CD14-positive monocyte (primary cell): ENCODE measurements around the gene CAPN8. TPM values are rescaled to one million over a fixed set of nuclear protein-coding genes. Genes with fewer than 3 reads are reported as not detected.

Experiments
- DNase-seq, 3 donors: peaks; one replicate each; pipeline ENCODE4 v3.0.0-alpha.2; 2011 to 2022
- H2AFZ ChIP-seq: 2 replicates; pipeline ENCODE4 v1.6.0; 2012; ENCODE audit warnings: mild to moderate bottlenecking, low read depth, low read length, inconsistent platforms; ENCODE audit not compliant: insufficient read depth, poor library complexity, severe bottlenecking
- H3K27ac ChIP-seq, 2 donors: 1 replicate in 1 of 2; 2 replicates in 1 of 2; pipeline ENCODE4 v1.5.1; 2012 to 2013; ENCODE audit warnings: low read length in 2 of 2, control low read depth in 1 of 2, inconsistent platforms in 1 of 2, low read depth in 1 of 2, mild to moderate bottlenecking in 1 of 2
- H3K27me3 ChIP-seq, 2 donors: one replicate each; pipeline versions ENCODE4 v1.6.0 to v1.6.1; 2011 to 2013; ENCODE audit warnings: low read length in 2 of 2; ENCODE audit not compliant: control insufficient read depth in 2 of 2, insufficient read depth in 2 of 2
- H3K36me3 ChIP-seq, 2 donors: replicated peaks in 1 of 2; 1 replicate in 1 of 2; 2 replicates in 1 of 2; pipeline versions ENCODE4 v1.5.1 to v1.6.1; 2012 to 2013; ENCODE audit warnings: low read length in 2 of 2, control low read depth in 1 of 2, inconsistent platforms in 1 of 2, mild to moderate bottlenecking in 1 of 2; ENCODE audit not compliant: insufficient read depth in 2 of 2, control insufficient read depth in 1 of 2
- H3K4me1 ChIP-seq, 2 donors: 1 replicate in 1 of 2; 2 replicates in 1 of 2; pipeline versions ENCODE4 v1.5.1 to v1.6.1; 2012 to 2013; ENCODE audit warnings: low read length in 2 of 2, control low read depth in 1 of 2, inconsistent platforms in 1 of 2, mild to moderate bottlenecking in 1 of 2, moderate library complexity in 1 of 2; ENCODE audit not compliant: insufficient read depth in 2 of 2, control insufficient read depth in 1 of 2
- H3K4me2 ChIP-seq: replicated peaks from 2 replicates; pipeline ENCODE3; 2012; ENCODE audit warnings: low read length, moderate library complexity, mild to moderate bottlenecking; ENCODE audit not compliant: poor library complexity, severe bottlenecking; ENCODE audit errors: extremely low read depth
- H3K4me3 ChIP-seq, 3 experiments: fragments of 200-600 bp in 1 of 3; sonication (generic) in 1 of 3; replicated peaks in 1 of 3; 1 replicate in 2 of 3; 2 replicates in 1 of 3; pipeline ENCODE4 v1.5.1; 2011 to 2013; ENCODE audit warnings: low read length in 3 of 3, mild to moderate bottlenecking in 3 of 3, control low read depth in 2 of 3, low read depth in 2 of 3, inconsistent platforms in 1 of 3, moderate library complexity in 1 of 3
- H3K79me2 ChIP-seq: 2 replicates; pipeline ENCODE4 v1.6.0; 2012; ENCODE audit warnings: mild to moderate bottlenecking, control low read depth, inconsistent platforms, low read length, moderate library complexity; ENCODE audit not compliant: insufficient read depth
- H3K9ac ChIP-seq: 2 replicates; pipeline ENCODE4 v1.6.0; 2017; ENCODE audit warnings: low read length, mild to moderate bottlenecking; ENCODE audit not compliant: insufficient read depth, poor library complexity, severe bottlenecking
- H3K9me3 ChIP-seq, 2 donors: replicated peaks in 1 of 2; 1 replicate in 1 of 2; 2 replicates in 1 of 2; pipeline versions ENCODE4 v1.5.1 to v1.6.1; 2012 to 2013; ENCODE audit warnings: low read length in 2 of 2, control low read depth in 1 of 2; ENCODE audit not compliant: control insufficient read depth in 1 of 2, insufficient read depth in 1 of 2
- H4K20me1 ChIP-seq: 2 replicates; pipeline ENCODE4 v1.6.0; 2012; ENCODE audit warnings: mild to moderate bottlenecking, low read length, control low read depth, moderate library complexity; ENCODE audit not compliant: insufficient read depth
- H3K27ac Mint-ChIP-seq, 7 donors: one replicate each; pipeline ENCODE4 v1.8.0; 2020; ENCODE audit warnings: mild to moderate bottlenecking in 7 of 7, mixed read lengths in 7 of 7, moderate library complexity in 6 of 7, inconsistent platforms in 2 of 7
- H3K27me3 Mint-ChIP-seq, 3 donors: one replicate each; pipeline ENCODE4 v1.8.0; 2021 to 2022; ENCODE audit warnings: low read depth in 3 of 3, mild to moderate bottlenecking in 3 of 3, mixed read lengths in 3 of 3, moderate library complexity in 3 of 3, inconsistent platforms in 1 of 3
- H3K36me3 Mint-ChIP-seq, 2 donors: one replicate each; pipeline ENCODE4 v1.8.0; 2020; ENCODE audit warnings: mixed read lengths in 2 of 2, inconsistent platforms in 1 of 2, mild to moderate bottlenecking in 1 of 2
- H3K4me1 Mint-ChIP-seq: one replicate; pipeline ENCODE4 v1.8.0; 2020; ENCODE audit warnings: mild to moderate bottlenecking, mixed read lengths
- H3K4me3 Mint-ChIP-seq, 2 donors: one replicate each; pipeline ENCODE4 v1.8.0; 2020; ENCODE audit warnings: mild to moderate bottlenecking in 2 of 2, mixed read lengths in 2 of 2, moderate library complexity in 1 of 2
- H3K9me3 Mint-ChIP-seq, 7 donors: one replicate each; pipeline ENCODE4 v1.8.0; 2020 to 2022; ENCODE audit warnings: mixed read lengths in 7 of 7, mild to moderate bottlenecking in 6 of 7, moderate library complexity in 6 of 7, inconsistent platforms in 2 of 7
- CTCF ChIP-seq: fragments of 200-600 bp; IDR thresholded peaks from one replicate; pipeline ENCODE4 v1.8.0; 2022; ENCODE audit warnings: antibody characterized with exemption, mild to moderate bottlenecking
- WGBS: methylation state at CpG from one replicate; pipeline ENCODE4 v1.1.5; 2013; ENCODE audit warnings: missing lambda C conversion rate; ENCODE audit not compliant: insufficient coverage; 5-methylcytosine and 5-hydroxymethylcytosine counted together
- intact Hi-C, 2 donors: fragments of 100-400 bp; cut with micrococcal nuclease; formaldehyde crosslinking; loops; one replicate each; pipeline versions ENCODE4 v1.15.0 to v1.15.1; 2023
- polyA plus RNA-seq, 3 donors: library from polyadenylated mRNA; depleted of rRNA in 1 of 3; unstranded in 2 of 3; stranded (reverse) in 1 of 3; fragments of 300-500 nt in 2 of 3; fragments of >200 nt in 1 of 3; fragmentation: Illumina TruSeq in 2 of 3; gene quantifications; 1 replicate in 2 of 3; 2 replicates in 1 of 3; pipeline ENCODE4 v1.2.3, GENCODE V29; 2012 to 2021

The CAPN8 gene
- polyA plus RNA-seq, 3 donors: 0.40 TPM; not detected in 2

DNA sequence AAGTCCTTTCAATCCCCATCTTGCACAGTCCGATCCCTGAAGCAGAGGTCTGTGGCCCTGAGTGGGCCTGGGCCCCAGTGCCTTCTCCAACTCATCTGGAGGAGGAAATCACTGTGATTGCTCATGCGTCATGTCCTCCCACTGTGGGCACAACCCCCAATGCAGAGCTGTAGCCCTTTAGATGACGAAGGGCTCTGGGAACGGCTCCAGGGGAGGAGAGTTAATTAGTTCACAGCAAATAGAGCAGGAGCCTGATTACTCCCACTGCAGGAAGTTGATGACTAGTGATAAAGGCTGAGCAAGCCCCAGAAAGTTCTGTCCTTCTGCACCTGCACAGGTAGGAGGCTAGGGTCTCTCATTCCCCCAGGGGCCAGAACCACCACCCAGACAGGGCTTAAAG, 160.8 kb downstream of the CAPN8 start:
- intact Hi-C loops: no loop called here
- H3K9ac ChIP-seq: no peak overlapping the region
- H3K27ac ChIP-seq: no peak overlapping the region
- DNase-seq: no peak
- H3K27me3 Mint-ChIP-seq: peaks cover 3 to 6% (median 5%) of the 10 kb centered on the region in 3 donors
- TF ChIP-seq CTCF: no peak
- no peak overlapping the region for H3K4me3 Mint-ChIP-seq
- no peak overlapping the region for H3K4me2 ChIP-seq
- no peaks in the 10 kb centered on the region for H3K36me3 ChIP-seq
- no peaks in the 10 kb centered on the region for H3K36me3 Mint-ChIP-seq
- H3K9me3 Mint-ChIP-seq: peaks cover 0 to 3% (median 2%) of the 10 kb centered on the region in 7 donors
- H3K27me3 ChIP-seq: no peaks in the 10 kb centered on the region
- H3K79me2 ChIP-seq: no peaks in the 10 kb centered on the region
- no peaks in the 10 kb centered on the region for H3K4me1 Mint-ChIP-seq
- no peaks in the 10 kb centered on the region for H3K4me1 ChIP-seq
- H4K20me1 ChIP-seq: no peaks in the 10 kb centered on the region
- H3K27ac Mint-ChIP-seq: no peak overlapping the region
- H3K4me3 ChIP-seq: no peak overlapping the region
- H3K9me3 ChIP-seq: no peaks in the 10 kb centered on the region
- H2AFZ ChIP-seq: no peak overlapping the region
- WGBS: 71% methylated on average over 1 of the region's 4 CpGs

DNA sequence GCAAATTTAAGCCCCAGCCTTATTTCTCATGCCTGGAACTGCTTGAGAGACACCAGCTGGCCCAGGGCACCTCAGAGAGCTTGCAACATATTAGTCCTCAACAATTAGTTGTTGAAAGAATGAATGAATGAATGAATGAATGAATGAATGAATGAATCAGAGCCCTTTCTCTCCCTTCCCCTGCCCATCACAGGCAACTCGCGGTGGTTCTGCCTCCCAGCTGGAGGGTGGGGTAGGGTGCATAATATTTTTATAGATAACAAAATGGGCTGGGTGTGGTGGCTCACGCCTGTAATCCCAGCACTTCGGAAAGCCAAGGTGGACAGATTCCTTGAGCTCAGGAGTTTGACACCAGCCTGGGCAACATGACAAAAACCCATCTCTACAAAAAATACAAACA, 162.2 kb downstream of the CAPN8 start:
- Histone ChIP-seq H3K27ac (no peak overlapping the region), H3K4me2 (no peak overlapping the region), H3K27me3 (no peaks in the 10 kb centered on the region), H3K9me3 (no peaks in the 10 kb centered on the region), H3K4me3 (no peak overlapping the region), H3K79me2 (no peaks in the 10 kb centered on the region), H4K20me1 (no peaks in the 10 kb centered on the region), H3K36me3 (no peaks in the 10 kb centered on the region), H3K9ac (no peak overlapping the region), H2AFZ (no peak overlapping the region), H3K4me1 (no peaks in the 10 kb centered on the region)
- Mint-ChIP-seq H3K4me3 (no peak overlapping the region), H3K27ac (no peak overlapping the region), H3K36me3 (no peaks in the 10 kb centered on the region), H3K9me3 (peaks cover 0 to 3% (median 0%) of the 10 kb centered on the region in 7 donors), H3K27me3 (peaks cover 1 to 8% (median 4%) of the 10 kb centered on the region in 3 donors), H3K4me1 (no peaks in the 10 kb centered on the region)
- TF ChIP-seq CTCF: no peak
- no CpG with 5 or more reads among the region's 4 CpGs for WGBS
- intact Hi-C loops: no loop called here
- DNase-seq: no peak
